ENCODE data around the gene GLIPR1.

GRCh38 chr12:75505706-75506312 is 25.3 kb downstream of the GLIPR1 start:
- TF ChIP-seq CTCF (IDR thresholded peaks at IDR 0.05; ENCODE audit: poor library complexity, severe bottlenecking) (peak; percentile 83), EZH2 (IDR thresholded peaks at IDR 0.05; ENCODE audit: borderline replicate concordance, insufficient read depth, low read length, poor library complexity, severe bottlenecking) (no peak), POLR2AphosphoS5 (IDR thresholded peaks at IDR 0.05) (no peak), RAD21 (conservative IDR thresholded peaks at IDR 0.05) (peak; percentile 82), EP300 (conservative IDR thresholded peaks at IDR 0.05; ENCODE audit: poor library complexity, severe bottlenecking) (no peak), SMC3 (conservative IDR thresholded peaks at IDR 0.05; ENCODE audit: poor library complexity) (peak; percentile 86), MXI1 (conservative IDR thresholded peaks at IDR 0.05; ENCODE audit: poor library complexity, severe bottlenecking) (no peak)
- TF ChIP-seq, protein P1, sequence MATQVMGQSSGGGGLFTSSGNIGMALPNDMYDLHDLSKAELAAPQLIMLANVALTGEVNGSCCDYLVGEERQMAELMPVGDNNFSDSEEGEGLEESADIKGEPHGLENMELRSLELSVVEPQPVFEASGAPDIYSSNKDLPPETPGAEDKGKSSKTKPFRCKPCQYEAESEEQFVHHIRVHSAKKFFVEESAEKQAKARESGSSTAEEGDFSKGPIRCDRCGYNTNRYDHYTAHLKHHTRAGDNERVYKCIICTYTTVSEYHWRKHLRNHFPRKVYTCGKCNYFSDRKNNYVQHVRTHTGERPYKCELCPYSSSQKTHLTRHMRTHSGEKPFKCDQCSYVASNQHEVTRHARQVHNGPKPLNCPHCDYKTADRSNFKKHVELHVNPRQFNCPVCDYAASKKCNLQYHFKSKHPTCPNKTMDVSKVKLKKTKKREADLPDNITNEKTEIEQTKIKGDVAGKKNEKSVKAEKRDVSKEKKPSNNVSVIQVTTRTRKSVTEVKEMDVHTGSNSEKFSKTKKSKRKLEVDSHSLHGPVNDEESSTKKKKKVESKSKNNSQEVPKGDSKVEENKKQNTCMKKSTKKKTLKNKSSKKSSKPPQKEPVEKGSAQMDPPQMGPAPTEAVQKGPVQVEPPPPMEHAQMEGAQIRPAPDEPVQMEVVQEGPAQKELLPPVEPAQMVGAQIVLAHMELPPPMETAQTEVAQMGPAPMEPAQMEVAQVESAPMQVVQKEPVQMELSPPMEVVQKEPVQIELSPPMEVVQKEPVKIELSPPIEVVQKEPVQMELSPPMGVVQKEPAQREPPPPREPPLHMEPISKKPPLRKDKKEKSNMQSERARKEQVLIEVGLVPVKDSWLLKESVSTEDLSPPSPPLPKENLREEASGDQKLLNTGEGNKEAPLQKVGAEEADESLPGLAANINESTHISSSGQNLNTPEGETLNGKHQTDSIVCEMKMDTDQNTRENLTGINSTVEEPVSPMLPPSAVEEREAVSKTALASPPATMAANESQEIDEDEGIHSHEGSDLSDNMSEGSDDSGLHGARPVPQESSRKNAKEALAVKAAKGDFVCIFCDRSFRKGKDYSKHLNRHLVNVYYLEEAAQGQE (IDR thresholded peaks at IDR 0.05; ENCODE audit: borderline replicate concordance) = no peak
